SK-N-SH (cell line): Measurements from ENCODE around the gene DACH1. TPM values are rescaled to one million over a fixed set of nuclear protein-coding genes. Genes with fewer than 3 reads are reported as not detected.

Source experiments
- CTCF ChIA-PET: fragments of 300-600, 350-600 bp; formaldehyde crosslinking; extraction: SDS; loops from one replicate; lab custom pipeline; 2021; lab: Yijun Ruan, JAX
- POLR2A ChIA-PET: fragments of 350-600 bp; sonication (Branson Sonifier 250); formaldehyde crosslinking; extraction: SDS; loops from one replicate; lab custom pipeline; 2020; ENCODE audit warnings: antibody characterized with exemption, inconsistent platforms; lab: Yijun Ruan, JAX
- DNase-seq: peaks from one replicate; pipeline ENCODE4 v3.0.0; 2012
- H2AFZ ChIP-seq: fragments of 200-600 bp; sonication (generic); 2 replicates; pipeline ENCODE4 v1.8.1; 2016; ENCODE audit warnings: antibody characterized with exemption, mild to moderate bottlenecking, low read depth
- H3F3A ChIP-seq: fragments of 200-600 bp; sonication (generic); replicated peaks from 2 replicates; pipeline ENCODE3; 2016; ENCODE audit warnings: antibody characterized with exemption, mild to moderate bottlenecking; ENCODE audit not compliant: insufficient read depth
- H3K27ac ChIP-seq, 2 experiments: fragments of 200-500 bp in 1 of 2; fragments of 200-600 bp in 1 of 2; sonication (Bioruptor generic) in 1 of 2; sonication (generic), shearing (Covaris generic) in 1 of 2; 2 replicates each; pipeline versions ENCODE4 v1.5.1 to v1.6.1; 2014 to 2016; ENCODE audit warnings: low read depth in 2 of 2, inconsistent platforms in 1 of 2, low read length in 1 of 2, mild to moderate bottlenecking in 1 of 2, mixed read lengths in 1 of 2
- H3K27me3 ChIP-seq: fragments of 200-600 bp; sonication (generic), shearing (Covaris generic); 2 replicates; pipeline ENCODE4 v1.6.1; 2016; ENCODE audit warnings: mixed run types; ENCODE audit not compliant: insufficient read depth
- H3K36me3 ChIP-seq, 2 experiments: fragments of 200-500 bp in 1 of 2; fragments of 200-600 bp in 1 of 2; sonication (Bioruptor generic) in 1 of 2; sonication (generic) in 1 of 2; replicated peaks in 1 of 2; 2 replicates each; pipeline versions ENCODE3 to v1.5.1; 2014 to 2016; ENCODE audit warnings: low read length in 1 of 2, mild to moderate bottlenecking in 1 of 2; ENCODE audit not compliant: insufficient read depth in 2 of 2, control insufficient read depth in 1 of 2
- H3K4me1 ChIP-seq, 2 experiments: fragments of 200-500 bp in 1 of 2; fragments of 200-600 bp in 1 of 2; sonication (Bioruptor generic) in 1 of 2; sonication (generic), shearing (Covaris generic) in 1 of 2; 2 replicates each; pipeline versions ENCODE4 v1.5.1 to v1.6.1; 2014 to 2016; ENCODE audit warnings: low read depth in 1 of 2, low read length in 1 of 2, mixed run types in 1 of 2; ENCODE audit not compliant: insufficient read depth in 2 of 2, control insufficient read depth in 1 of 2
- H3K4me2 ChIP-seq: fragments of 200-600 bp; sonication (generic), shearing (Covaris generic); 2 replicates; pipeline ENCODE4 v1.6.1; 2017; ENCODE audit warnings: mixed run types
- H3K4me3 ChIP-seq, 2 experiments: fragments of 200-500 bp in 1 of 2; fragments of 200-600 bp in 1 of 2; sonication (Bioruptor generic) in 1 of 2; sonication (generic), shearing (Covaris generic) in 1 of 2; 2 replicates each; pipeline versions ENCODE4 v1.5.1 to v1.8.1; 2014 to 2016; ENCODE audit warnings: low read depth in 2 of 2, inconsistent platforms in 1 of 2, low read length in 1 of 2, mild to moderate bottlenecking in 1 of 2, mixed read lengths in 1 of 2, moderate library complexity in 1 of 2
- H3K79me2 ChIP-seq: fragments of 200-600 bp; sonication (generic); 2 replicates; pipeline ENCODE4 v1.8.1; 2017; ENCODE audit warnings: mild to moderate bottlenecking; ENCODE audit not compliant: insufficient read depth
- H3K9ac ChIP-seq: fragments of 200-600 bp; sonication (generic); 2 replicates; pipeline ENCODE4 v1.6.1; 2017; ENCODE audit warnings: mixed run types
- H3K9me2 ChIP-seq: fragments of 200-600 bp; sonication (generic); 2 replicates; pipeline ENCODE4 v1.6.1; 2017; ENCODE audit warnings: mixed run types
- H3K9me3 ChIP-seq: fragments of 200-600 bp; sonication (generic); 2 replicates; pipeline ENCODE4 v1.6.1; 2017; ENCODE audit warnings: mixed run types, mild to moderate bottlenecking, moderate library complexity
- H4K20me1 ChIP-seq: fragments of 200-600 bp; sonication (generic); 2 replicates; pipeline ENCODE4 v1.6.1; 2017; ENCODE audit warnings: mild to moderate bottlenecking, mixed run types; ENCODE audit not compliant: insufficient read depth
- ELF1 ChIP-seq: IDR thresholded peaks from 2 replicates; pipeline ENCODE4 v1.4.0; 2012
- EZH2phosphoT487 ChIP-seq: fragments of 200-600 bp; sonication (generic); IDR thresholded peaks from 2 replicates; pipeline ENCODE4 v1.6.1; 2017; ENCODE audit warnings: low read depth, mixed run types, mild to moderate bottlenecking, antibody characterized with exemption, moderate library complexity, borderline replicate concordance
- FOSL2 ChIP-seq: IDR thresholded peaks from 2 replicates; pipeline ENCODE4 v1.4.0; 2012; ENCODE audit warnings: low read depth, mild to moderate bottlenecking, moderate library complexity, borderline replicate concordance
- FOXJ3 ChIP-seq: sonication (generic); formaldehyde crosslinking; IDR thresholded peaks from 2 replicates; pipeline ENCODE4 v1.5.1; 2020; ENCODE audit warnings: mild to moderate bottlenecking, missing genetic modification reagents
- GABPA ChIP-seq: IDR thresholded peaks from 2 replicates; pipeline ENCODE4 v1.4.0; 2012; ENCODE audit warnings: low read depth, mild to moderate bottlenecking
- GATA2 ChIP-seq: sonication (generic); formaldehyde crosslinking; IDR thresholded peaks from 2 replicates; pipeline ENCODE4 v1.5.0; 2020; ENCODE audit warnings: mild to moderate bottlenecking, missing genetic modification reagents
- MEF2A ChIP-seq: IDR thresholded peaks from 2 replicates; pipeline ENCODE4 v1.4.0; 2012; ENCODE audit warnings: low read depth, borderline replicate concordance
- MXI1 ChIP-seq: IDR thresholded peaks from 2 replicates; pipeline ENCODE4 v1.6.1; 2012; ENCODE audit warnings: mild to moderate bottlenecking, low read depth, low read length, improper control_type of control experiment
- NRF1 ChIP-seq: IDR thresholded peaks from 2 replicates; pipeline ENCODE4 v1.6.1; 2012; ENCODE audit warnings: low read depth, mild to moderate bottlenecking, low read length
- POLR2AphosphoS5 ChIP-seq: IDR thresholded peaks from 2 replicates; pipeline ENCODE4 v1.6.1; 2012; ENCODE audit warnings: low read depth, low read length
- RAD21 ChIP-seq: IDR thresholded peaks from 2 replicates; pipeline ENCODE4 v1.6.1; 2012; ENCODE audit warnings: mild to moderate bottlenecking, low read length
- RCOR1 ChIP-seq: fragments of 150-350 bp; IDR thresholded peaks from 2 replicates; pipeline ENCODE4 v1.6.1; 2017; ENCODE audit warnings: antibody characterized with exemption, low read length
- RFX5 ChIP-seq: IDR thresholded peaks from 2 replicates; pipeline ENCODE4 v1.6.1; 2012; ENCODE audit warnings: mild to moderate bottlenecking, improper control_type of control experiment, low read length
- RXRA ChIP-seq: IDR thresholded peaks from 2 replicates; pipeline ENCODE4 v1.4.0; 2012; ENCODE audit warnings: low read depth, mild to moderate bottlenecking, borderline replicate concordance
- SIN3A ChIP-seq: IDR thresholded peaks from 2 replicates; pipeline ENCODE4 v1.6.1; 2012; ENCODE audit warnings: low read depth, mild to moderate bottlenecking, low read length, moderate library complexity, borderline replicate concordance
- USF2 ChIP-seq: fragments of 150-350 bp; IDR thresholded peaks from 2 replicates; pipeline ENCODE4 v1.6.1; 2017; ENCODE audit warnings: antibody characterized with exemption, low read length, low read depth, borderline replicate concordance
- YY1 ChIP-seq: IDR thresholded peaks from 2 replicates; pipeline ENCODE4 v1.4.0; 2012; ENCODE audit warnings: low read depth, mild to moderate bottlenecking
- WGBS: methylation state at CpG from one replicate; pipeline ENCODE4 v1.1.6; 2017; ENCODE audit warnings: low lambda C conversion rate; 5-methylcytosine and 5-hydroxymethylcytosine counted together
- polyA plus RNA-seq, 3 experiments: library from polyadenylated mRNA; depleted of rRNA; stranded (reverse); fragments of >200 nt; gene quantifications; 2 replicates each; pipeline ENCODE4 v1.2.3, GENCODE V29; 2012
- TF ChIP-seq, protein P1 (sequence below): fragments of 150-350 bp; IDR thresholded peaks from 2 replicates; pipeline ENCODE4 v1.6.1; 2016; ENCODE audit warnings: mild to moderate bottlenecking, low read depth, low read length
- TF ChIP-seq, protein P2 (sequence below): IDR thresholded peaks from 2 replicates; pipeline ENCODE4 v1.4.0; 2012; ENCODE audit warnings: low read depth, borderline replicate concordance
- TF ChIP-seq, protein P3 (sequence below): IDR thresholded peaks from 2 replicates; pipeline ENCODE4 v1.4.0; 2012; ENCODE audit warnings: low read depth, borderline replicate concordance

DACH1 gene
- polyA plus RNA-seq, 1 of the 3 experiments (the other 2 are of a cell fraction), result 0.21 TPM

GRCh38 chr13:71577127-71577526 is 289.9 kb downstream of the DACH1 start:
- Histone ChIP-seq H3K79me2 (no peaks in the 10 kb centered on the region), H3K4me3 (no peak overlapping the region)
- no peak for DNase-seq
- WGBS, result 65% methylated on average over 2 of the region's 2 CpGs
- TF ChIP-seq FOXJ3 (no peak), EZH2phosphoT487 (no peak), NRF1 (no peak), GATA2 (CRISPR knock-in tag) (no peak), MEF2A (no peak), POLR2AphosphoS5 (no peak), USF2 (no peak), RCOR1 (no peak), YY1 (no peak), SIN3A (no peak), MXI1 (no peak), RXRA (no peak), RFX5 (no peak), RAD21 (no peak), GABPA (no peak), ELF1 (no peak), FOSL2 (no peak)
- TF ChIP-seq, protein P1, sequence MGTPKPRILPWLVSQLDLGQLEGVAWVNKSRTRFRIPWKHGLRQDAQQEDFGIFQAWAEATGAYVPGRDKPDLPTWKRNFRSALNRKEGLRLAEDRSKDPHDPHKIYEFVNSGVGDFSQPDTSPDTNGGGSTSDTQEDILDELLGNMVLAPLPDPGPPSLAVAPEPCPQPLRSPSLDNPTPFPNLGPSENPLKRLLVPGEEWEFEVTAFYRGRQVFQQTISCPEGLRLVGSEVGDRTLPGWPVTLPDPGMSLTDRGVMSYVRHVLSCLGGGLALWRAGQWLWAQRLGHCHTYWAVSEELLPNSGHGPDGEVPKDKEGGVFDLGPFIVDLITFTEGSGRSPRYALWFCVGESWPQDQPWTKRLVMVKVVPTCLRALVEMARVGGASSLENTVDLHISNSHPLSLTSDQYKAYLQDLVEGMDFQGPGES, result no peak
- TF ChIP-seq, protein P2, sequence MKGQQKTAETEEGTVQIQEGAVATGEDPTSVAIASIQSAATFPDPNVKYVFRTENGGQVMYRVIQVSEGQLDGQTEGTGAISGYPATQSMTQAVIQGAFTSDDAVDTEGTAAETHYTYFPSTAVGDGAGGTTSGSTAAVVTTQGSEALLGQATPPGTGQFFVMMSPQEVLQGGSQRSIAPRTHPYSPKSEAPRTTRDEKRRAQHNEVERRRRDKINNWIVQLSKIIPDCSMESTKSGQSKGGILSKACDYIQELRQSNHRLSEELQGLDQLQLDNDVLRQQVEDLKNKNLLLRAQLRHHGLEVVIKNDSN, result no peak
- TF ChIP-seq, protein P3, sequence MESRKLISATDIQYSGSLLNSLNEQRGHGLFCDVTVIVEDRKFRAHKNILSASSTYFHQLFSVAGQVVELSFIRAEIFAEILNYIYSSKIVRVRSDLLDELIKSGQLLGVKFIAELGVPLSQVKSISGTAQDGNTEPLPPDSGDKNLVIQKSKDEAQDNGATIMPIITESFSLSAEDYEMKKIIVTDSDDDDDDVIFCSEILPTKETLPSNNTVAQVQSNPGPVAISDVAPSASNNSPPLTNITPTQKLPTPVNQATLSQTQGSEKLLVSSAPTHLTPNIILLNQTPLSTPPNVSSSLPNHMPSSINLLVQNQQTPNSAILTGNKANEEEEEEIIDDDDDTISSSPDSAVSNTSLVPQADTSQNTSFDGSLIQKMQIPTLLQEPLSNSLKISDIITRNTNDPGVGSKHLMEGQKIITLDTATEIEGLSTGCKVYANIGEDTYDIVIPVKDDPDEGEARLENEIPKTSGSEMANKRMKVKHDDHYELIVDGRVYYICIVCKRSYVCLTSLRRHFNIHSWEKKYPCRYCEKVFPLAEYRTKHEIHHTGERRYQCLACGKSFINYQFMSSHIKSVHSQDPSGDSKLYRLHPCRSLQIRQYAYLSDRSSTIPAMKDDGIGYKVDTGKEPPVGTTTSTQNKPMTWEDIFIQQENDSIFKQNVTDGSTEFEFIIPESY, result no peak
- TF ChIP-seq, all 33 proteins: peak for 0
- H3K4me1 ChIP-seq, result no peaks in the 10 kb centered on the region; a peak in 1 of 4 replicates
- H3K9me3 ChIP-seq, result no peaks in the 10 kb centered on the region
- no peaks in the 10 kb centered on the region for H3F3A ChIP-seq
- no peak overlapping the region for H3K4me2 ChIP-seq
- CTCF ChIA-PET, result no interaction called here
- no peaks in the 10 kb centered on the region for H3K27me3 ChIP-seq
- H3K9me2 ChIP-seq, result no peaks in the 10 kb centered on the region
- POLR2A ChIA-PET, result no interaction called here
- H3K9ac ChIP-seq, result no peak overlapping the region
- no peaks in the 10 kb centered on the region for H3K36me3 ChIP-seq
- H2AFZ ChIP-seq, result no peak overlapping the region
- H3K27ac ChIP-seq, result no peak overlapping the region
- no peaks in the 10 kb centered on the region for H4K20me1 ChIP-seq
